WTC11 (cell line): ENCODE data around the gene COG5. TPM values are rescaled to one million over a fixed set of nuclear protein-coding genes. Genes with fewer than 3 reads are reported as not detected.

Source experiments
- ATAC-seq: fragments of 200-7000 bp; cut with Tn5 transposase; 2 replicates; pipeline ENCODE4 v1.10.0; 2021; ENCODE audit warnings: mild to moderate bottlenecking, moderate library complexity
- CTCF ChIA-PET: fragments of 300-600 bp; sonication (Branson Sonifier 250); formaldehyde crosslinking; loops from one replicate; lab custom pipeline; 2021; ENCODE audit warnings: antibody characterized with exemption; lab: Charles Lee
- POLR2A ChIA-PET: fragments of 350-600 bp; sonication (Branson Sonifier 250); formaldehyde crosslinking; loops from one replicate; lab custom pipeline; 2021; ENCODE audit warnings: antibody characterized with exemption; lab: Charles Lee
- DNase-seq: peaks from one replicate; pipeline ENCODE4 v3.0.0; 2021; ENCODE audit warnings: low spot score
- H3K27ac Mint-ChIP-seq: 2 replicates; pipeline ENCODE4 v1.8.0; 2021; ENCODE audit warnings: mixed read lengths
- H3K27me3 Mint-ChIP-seq: 2 replicates; pipeline ENCODE4 v1.8.0; 2021; ENCODE audit warnings: low read depth, mild to moderate bottlenecking, moderate library complexity, mixed read lengths
- H3K36me3 Mint-ChIP-seq: 2 replicates; pipeline ENCODE4 v1.8.0; 2021; ENCODE audit warnings: mixed read lengths
- H3K4me1 Mint-ChIP-seq: 2 replicates; pipeline ENCODE4 v1.8.0; 2022; ENCODE audit warnings: mixed read lengths
- H3K4me3 Mint-ChIP-seq: 2 replicates; pipeline ENCODE4 v1.8.0; 2021; ENCODE audit warnings: mild to moderate bottlenecking, moderate library complexity, mixed read lengths
- H3K9me3 Mint-ChIP-seq: 2 replicates; pipeline ENCODE4 v1.8.0; 2021; ENCODE audit warnings: mixed read lengths
- ARID4B ChIP-seq: sonication (generic); formaldehyde crosslinking; IDR thresholded peaks from 2 replicates; pipeline ENCODE4 v1.8.0; 2023; ENCODE audit warnings: missing genetic modification reagents, mild to moderate bottlenecking, borderline replicate concordance
- CREM ChIP-seq: sonication (generic); formaldehyde crosslinking; IDR thresholded peaks from 2 replicates; pipeline ENCODE4 v1.8.1; 2022; ENCODE audit warnings: mild to moderate bottlenecking, missing genetic modification reagents, moderate library complexity
- E2F5 ChIP-seq: sonication (generic); formaldehyde crosslinking; IDR thresholded peaks from 2 replicates; pipeline ENCODE4 v1.8.1; 2022; ENCODE audit warnings: mild to moderate bottlenecking, moderate library complexity, missing genetic modification reagents
- FOXK1 ChIP-seq: sonication (generic); formaldehyde crosslinking; IDR thresholded peaks from 2 replicates; pipeline ENCODE4 v1.8.0; 2022; ENCODE audit warnings: mild to moderate bottlenecking, moderate library complexity, missing genetic modification reagents
- GTF2I ChIP-seq: fragments of 250-450 bp; sonication (Bioruptor Pico); conservative IDR thresholded peaks from 2 replicates; pipeline ENCODE4 v1.4.0; 2021; ENCODE audit warnings: mild to moderate bottlenecking
- HMGXB4 ChIP-seq: sonication (generic); formaldehyde crosslinking; IDR thresholded peaks from 2 replicates; pipeline ENCODE4 v1.8.1; 2023; ENCODE audit warnings: mild to moderate bottlenecking, moderate library complexity, missing genetic modification reagents
- JAZF1 ChIP-seq: fragments of 250-450 bp; sonication (Bioruptor Pico); IDR thresholded peaks from 2 replicates; pipeline ENCODE4 v1.9.0; 2021; ENCODE audit warnings: moderate library complexity, mild to moderate bottlenecking, inconsistent platforms
- JUN ChIP-seq: sonication (generic); formaldehyde crosslinking; IDR thresholded peaks from 2 replicates; pipeline ENCODE4 v1.8.0; 2023; ENCODE audit warnings: mild to moderate bottlenecking, missing genetic modification reagents
- MAX ChIP-seq: sonication (generic); formaldehyde crosslinking; IDR thresholded peaks from 2 replicates; pipeline ENCODE4 v1.8.0; 2022; ENCODE audit warnings: mild to moderate bottlenecking, missing genetic modification reagents
- NFATC4 ChIP-seq: fragments of 250-450 bp; sonication (Bioruptor Pico); IDR thresholded peaks from 2 replicates; pipeline ENCODE4 v1.9.0; 2021; ENCODE audit warnings: mild to moderate bottlenecking
- NFYB ChIP-seq: sonication (generic); formaldehyde crosslinking; conservative IDR thresholded peaks from 2 replicates; pipeline ENCODE4 v1.8.0; 2022; ENCODE audit warnings: low read depth, missing genetic modification reagents
- NR1H2 ChIP-seq: sonication (generic); formaldehyde crosslinking; IDR thresholded peaks from 2 replicates; pipeline ENCODE4 v1.9.0; 2021; ENCODE audit warnings: mild to moderate bottlenecking, moderate library complexity, missing genetic modification reagents
- PRRX2 ChIP-seq: fragments of 250-450 bp; sonication (Bioruptor Pico); IDR thresholded peaks from 2 replicates; pipeline ENCODE4 v1.8.0; 2021; ENCODE audit warnings: mild to moderate bottlenecking
- SMAD3 ChIP-seq: sonication (generic); formaldehyde crosslinking; IDR thresholded peaks from 2 replicates; pipeline ENCODE4 v1.8.0; 2022; ENCODE audit warnings: missing genetic modification reagents, mild to moderate bottlenecking, borderline replicate concordance
- SOX15 ChIP-seq: fragments of 250-450 bp; sonication (Bioruptor Pico); IDR thresholded peaks from 2 replicates; pipeline ENCODE4 v1.9.0; 2021; ENCODE audit warnings: mild to moderate bottlenecking
- ZNF138 ChIP-seq: sonication (generic); formaldehyde crosslinking; conservative IDR thresholded peaks from 2 replicates; pipeline ENCODE4 v1.8.1; 2022; ENCODE audit warnings: mild to moderate bottlenecking, moderate library complexity, missing genetic modification reagents
- ZNF263 ChIP-seq: sonication (generic); formaldehyde crosslinking; IDR thresholded peaks from 2 replicates; pipeline ENCODE4 v1.8.1; 2022; ENCODE audit warnings: low read depth, mild to moderate bottlenecking, moderate library complexity, missing genetic modification reagents
- ZNF317 ChIP-seq: sonication (generic); formaldehyde crosslinking; IDR thresholded peaks from 2 replicates; pipeline ENCODE4 v1.8.1; 2023; ENCODE audit warnings: low read depth, mild to moderate bottlenecking, moderate library complexity, missing genetic modification reagents, borderline replicate concordance
- ZNF416 ChIP-seq: fragments of 250-450 bp; sonication (Bioruptor Pico); IDR thresholded peaks from 2 replicates; pipeline ENCODE4 v1.9.0; 2021; ENCODE audit warnings: mild to moderate bottlenecking, inconsistent platforms
- ZNF423 ChIP-seq: fragments of 250-450 bp; sonication (Bioruptor Pico); IDR thresholded peaks from 2 replicates; pipeline ENCODE4 v2.1.2; 2022; ENCODE audit warnings: mild to moderate bottlenecking, moderate library complexity
- ZNF671 ChIP-seq: fragments of 250-450 bp; sonication (Bioruptor Pico); IDR thresholded peaks from 2 replicates; pipeline ENCODE4 v1.8.0; 2021; ENCODE audit warnings: mild to moderate bottlenecking
- ZSCAN18 ChIP-seq: fragments of 250-450 bp; sonication (Bioruptor Pico); IDR thresholded peaks from 2 replicates; pipeline ENCODE4 v2.1.2; 2022; ENCODE audit warnings: mild to moderate bottlenecking, moderate library complexity
- total RNA-seq: library from RNA; stranded (reverse); gene quantifications from 3 replicates; pipeline ENCODE4 v1.2.3, GENCODE V29; 2021

Gene COG5
- total RNA-seq, 1 experiment from 2014 or later = 23.8 TPM

- TF ChIP-seq ZNF138 (CRISPR knock-in tag) (no peak), NFATC4 (CRISPR knock-in tag) (no peak), HMGXB4 (no peak), JUN (CRISPR knock-in tag) (no peak), PRRX2 (CRISPR knock-in tag) (no peak), NFYB (CRISPR knock-in tag) (no peak), ZSCAN18 (CRISPR knock-in tag) (no peak)
- no peak for DNase-seq
- CTCF ChIA-PET = interaction anchor here (1.2 kb wide), 1 partner anchor 260 kb away, joined by 3 read pairs; no protein-coding TSS in a partner anchor
- Mint-ChIP-seq H3K36me3 (peaks cover 11% of the 10 kb centered on the region), H3K27ac (no peak overlapping the region), H3K9me3 (no peaks in the 10 kb centered on the region), H3K4me1 (no peaks in the 10 kb centered on the region), H3K4me3 (no peak overlapping the region), H3K27me3 (no peaks in the 10 kb centered on the region)
- no peak for ATAC-seq
- POLR2A ChIA-PET = interaction anchor here (0.5 kb wide), 1 partner anchor 45 kb away, joined by 3 read pairs; no protein-coding TSS in a partner anchor
These were observed 357.0 kb downstream of the COG5 start for GRCh38 chr7:107206706-107207105.

- H3K27me3 Mint-ChIP-seq = no peaks in the 10 kb centered on the region
- peaks cover 15% of the 10 kb centered on the region for H3K36me3 Mint-ChIP-seq
- CTCF ChIA-PET = no interaction called here
- TF ChIP-seq FOXK1 (CRISPR knock-in tag) = no peak
- no peak for TF ChIP-seq ZNF671 (CRISPR knock-in tag)
- no peak for TF ChIP-seq E2F5
- no peak for TF ChIP-seq GTF2I (CRISPR knock-in tag)
- TF ChIP-seq MAX (CRISPR knock-in tag) = no peak
- no peak for TF ChIP-seq ZNF263 (CRISPR knock-in tag)
- no peak for TF ChIP-seq ZNF416 (CRISPR knock-in tag)
- no peak for TF ChIP-seq ZNF423 (CRISPR knock-in tag)
- no peak for TF ChIP-seq CREM
- TF ChIP-seq JAZF1 = no peak
- POLR2A ChIA-PET = interaction anchor here (0.5 kb wide), 1 partner anchor 45 kb away, joined by 3 read pairs; no protein-coding TSS in a partner anchor
- no peaks in the 10 kb centered on the region for H3K4me1 Mint-ChIP-seq
- no peak overlapping the region for H3K27ac Mint-ChIP-seq
- no peaks in the 10 kb centered on the region for H3K9me3 Mint-ChIP-seq
- DNase-seq (no peak), ATAC-seq (no peak)
- no peak overlapping the region for H3K4me3 Mint-ChIP-seq
These were observed 357.6 kb downstream of the COG5 start for GRCh38 chr7:107206136-107206535.

- no peaks in the 10 kb centered on the region for H3K4me1 Mint-ChIP-seq
- H3K27ac Mint-ChIP-seq = no peak overlapping the region
- DNase-seq = no peak
- H3K4me3 Mint-ChIP-seq = no peak overlapping the region
- POLR2A ChIA-PET = no interaction called here
- CTCF ChIA-PET = interaction anchor here (0.8 to 1.5 kb wide), 3 partner anchors 9 to 675 kb away, joined by 3 to 4 read pairs (median 4); no protein-coding TSS in a partner anchor
- peaks cover 26% of the 10 kb centered on the region for H3K36me3 Mint-ChIP-seq
- H3K9me3 Mint-ChIP-seq = no peaks in the 10 kb centered on the region
- no peaks in the 10 kb centered on the region for H3K27me3 Mint-ChIP-seq
- no peak for ATAC-seq
- TF ChIP-seq PRRX2 (CRISPR knock-in tag) (no peak), ZNF317 (CRISPR knock-in tag) (no peak), SMAD3 (no peak), ZSCAN18 (CRISPR knock-in tag) (no peak), NR1H2 (CRISPR knock-in tag) (no peak), SOX15 (no peak), ARID4B (CRISPR knock-in tag) (no peak)
These were observed 360.1 kb downstream of the COG5 start for GRCh38 chr7:107203607-107204006.
